IPS-18c (cell line): ENCODE results near the gene ZNF354C.

Source experiments
- H3K4me3 ChIP-seq: 2 replicates; pipeline ENCODE4 v1.7.0; 2013; ENCODE audit warnings: low read depth, mild to moderate bottlenecking, low read length, moderate library complexity; ENCODE audit not compliant: insufficient read depth
- H3K9me3 ChIP-seq: one replicate; pipeline ENCODE4 v1.6.1; 2013; ENCODE audit warnings: mild to moderate bottlenecking, low read length, moderate library complexity; ENCODE audit not compliant: control insufficient read depth, insufficient read depth

ZNF354C gene

GRCh38 chr5:179111267-179112207, 51.4 kb downstream of the ZNF354C start:
- Histone ChIP-seq H3K4me3 (no peak overlapping the region), H3K9me3 (peaks cover 20% of the 10 kb centered on the region)

- Histone ChIP-seq H3K4me3 (no peak overlapping the region), H3K9me3 (peaks cover 25% of the 10 kb centered on the region)
Measured at GRCh38 chr5:179112469-179113142, 52.4 kb downstream of the ZNF354C start.

DNA sequence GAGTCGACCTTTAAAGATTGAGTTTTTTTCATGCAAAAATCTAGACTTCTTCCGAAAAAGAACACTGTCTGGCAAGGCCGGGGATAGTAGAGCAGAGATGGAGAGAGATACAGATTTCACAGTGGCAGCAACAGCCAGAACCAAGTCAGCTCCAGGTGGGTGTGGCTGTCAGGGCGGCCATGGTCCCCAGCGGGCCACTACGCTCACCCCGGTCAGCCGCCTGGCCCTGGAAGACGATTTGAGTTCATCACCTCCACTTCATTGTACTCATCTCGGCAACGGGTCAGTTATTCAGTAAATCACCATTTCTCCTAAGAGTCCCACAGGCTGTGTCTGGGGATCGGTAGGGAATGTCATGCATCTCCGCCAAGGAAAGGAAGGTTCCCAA, 53.0 kb downstream of the ZNF354C start:
- Histone ChIP-seq H3K9me3 (peaks cover 25% of the 10 kb centered on the region), H3K4me3 (no peak overlapping the region)

GRCh38 chr5:179113945-179114641, 53.9 kb downstream of the ZNF354C start:
- H3K9me3 ChIP-seq: peaks cover 25% of the 10 kb centered on the region
- H3K4me3 ChIP-seq: no peak overlapping the region

GRCh38 chr5:179114756-179115155, 54.6 kb downstream of the ZNF354C start:
- Histone ChIP-seq H3K4me3 (no peak overlapping the region), H3K9me3 (peaks cover 25% of the 10 kb centered on the region)

DNA sequence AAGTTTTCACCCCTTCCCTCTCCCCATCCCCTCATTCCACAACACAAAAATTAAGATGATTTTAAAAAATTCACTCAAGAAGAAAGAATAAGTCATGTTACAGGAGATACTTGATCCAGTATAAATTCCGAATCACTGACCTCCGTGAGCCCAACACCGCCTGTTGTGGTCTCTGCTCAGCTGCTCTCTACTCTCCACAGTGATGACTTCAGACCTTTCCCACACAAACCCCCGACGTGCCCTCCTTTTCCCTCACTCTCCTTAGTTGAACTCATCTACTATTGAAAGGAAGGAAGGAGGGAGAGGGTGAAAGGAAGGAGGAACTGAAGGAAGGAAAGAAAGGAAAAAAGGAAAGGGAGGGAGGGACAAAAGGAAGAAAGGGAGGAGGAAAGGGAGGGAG, 55.1 kb downstream of the ZNF354C start:
- Histone ChIP-seq H3K9me3 (peaks cover 25% of the 10 kb centered on the region), H3K4me3 (no peak overlapping the region)

DNA sequence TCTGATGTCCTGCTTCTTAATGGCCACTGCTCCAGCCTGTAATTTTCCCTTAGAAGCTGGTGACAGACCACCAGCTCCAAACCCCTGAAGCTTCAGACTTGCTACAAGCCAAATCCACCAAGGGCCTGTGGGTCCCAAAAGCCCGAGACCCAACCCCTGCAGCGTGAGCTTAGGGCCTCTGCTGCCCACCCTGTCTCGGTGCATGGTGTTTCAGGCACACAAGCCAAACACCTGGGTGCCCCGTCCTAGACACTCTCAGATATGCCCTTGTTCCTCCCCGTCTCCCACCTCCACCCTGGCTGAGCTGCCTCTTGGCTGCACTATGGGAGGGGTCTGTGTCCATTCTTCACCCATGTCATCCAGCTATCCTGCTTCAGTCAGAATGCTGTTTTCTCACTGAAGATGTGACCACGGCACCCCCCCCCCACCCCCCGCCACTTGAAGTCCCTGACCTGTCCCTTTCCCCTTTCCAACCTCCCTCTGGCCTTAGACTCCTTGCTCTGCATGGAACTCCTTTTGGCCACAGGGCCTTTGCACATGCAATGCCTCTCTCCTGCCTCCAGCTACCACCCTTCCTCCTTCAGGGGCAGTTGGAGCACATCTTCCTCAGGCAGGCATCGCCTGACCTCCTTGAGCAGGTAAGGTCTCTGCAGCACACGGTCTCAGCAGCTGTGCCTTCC, 55.8 kb downstream of the ZNF354C start:
- Histone ChIP-seq H3K9me3 (peaks cover 25% of the 10 kb centered on the region), H3K4me3 (no peak overlapping the region)

GRCh38 chr5:179118338-179118737, 58.2 kb downstream of the ZNF354C start:
- H3K4me3 ChIP-seq: no peak overlapping the region
- H3K9me3 ChIP-seq: peaks cover 19% of the 10 kb centered on the region

GRCh38 chr5:179118756-179119414, 58.7 kb downstream of the ZNF354C start:
- peaks cover 15% of the 10 kb centered on the region for H3K9me3 ChIP-seq
- H3K4me3 ChIP-seq: no peak overlapping the region

- Histone ChIP-seq H3K9me3 (peaks cover 14% of the 10 kb centered on the region), H3K4me3 (no peak overlapping the region)
Measured at GRCh38 chr5:179119415-179120170, 59.4 kb downstream of the ZNF354C start.

- Histone ChIP-seq H3K4me3 (no peak overlapping the region), H3K9me3 (peaks cover 10% of the 10 kb centered on the region)
Measured at GRCh38 chr5:179120421-179120861, 60.3 kb downstream of the ZNF354C start.

DNA sequence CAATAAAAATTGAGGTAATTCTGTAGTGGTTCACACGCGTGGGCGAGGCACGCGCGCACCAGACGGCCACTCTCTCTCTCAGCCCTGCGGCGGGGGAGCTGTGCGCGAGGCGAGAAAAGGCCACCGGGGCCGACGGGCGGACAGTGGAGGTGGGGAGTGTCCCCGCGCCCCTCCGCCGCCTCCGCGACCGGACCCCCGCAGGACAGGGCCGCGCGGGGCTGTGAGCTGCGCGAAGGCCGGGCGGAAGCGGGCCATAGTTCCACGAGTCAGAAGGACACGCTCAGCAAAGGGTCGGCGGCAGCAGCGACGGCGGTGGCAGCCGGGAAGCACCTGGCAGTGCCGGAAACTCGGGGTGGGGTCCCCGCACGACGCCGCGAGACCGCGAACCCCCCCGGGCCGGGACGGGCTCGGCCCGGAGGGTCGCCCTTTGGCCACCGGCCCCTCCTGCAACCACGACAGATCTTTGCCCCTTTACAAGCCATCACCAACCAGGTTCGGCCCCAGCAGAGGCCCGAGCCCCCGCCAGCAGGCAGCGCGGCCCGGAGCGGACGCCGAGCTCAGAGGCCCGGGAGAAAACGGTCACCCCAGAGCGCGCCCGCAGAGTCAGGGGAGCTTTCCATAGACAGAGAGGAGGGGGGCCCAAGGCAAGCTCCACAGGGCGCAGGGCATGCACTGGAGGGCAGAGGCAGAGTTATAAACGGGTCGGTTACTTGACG, 60.9 kb downstream of the ZNF354C start:
- Histone ChIP-seq H3K4me3 (no peak overlapping the region), H3K9me3 (peaks cover 10% of the 10 kb centered on the region)

GRCh38 chr5:179121667-179122111, 61.5 kb downstream of the ZNF354C start:
- Histone ChIP-seq H3K4me3 (no peak overlapping the region), H3K9me3 (peaks cover 7% of the 10 kb centered on the region)

GRCh38 chr5:179122411-179123108, 62.4 kb downstream of the ZNF354C start:
- peaks cover 6% of the 10 kb centered on the region for H3K9me3 ChIP-seq
- H3K4me3 ChIP-seq: no peak overlapping the region

GRCh38 chr5:179123109-179123426, 62.9 kb downstream of the ZNF354C start:
- Histone ChIP-seq H3K9me3 (peaks cover 6% of the 10 kb centered on the region), H3K4me3 (no peak overlapping the region)
